Measurements from ENCODE around the gene FOXC1. TPM values are rescaled to one million over a fixed set of nuclear protein-coding genes. Genes with fewer than 3 reads are reported as not detected.

The FOXC1 gene
- total and polyA plus RNA-seq, 2 experiments from 2014 or later: 0.60 to 1.1 TPM

DNA sequence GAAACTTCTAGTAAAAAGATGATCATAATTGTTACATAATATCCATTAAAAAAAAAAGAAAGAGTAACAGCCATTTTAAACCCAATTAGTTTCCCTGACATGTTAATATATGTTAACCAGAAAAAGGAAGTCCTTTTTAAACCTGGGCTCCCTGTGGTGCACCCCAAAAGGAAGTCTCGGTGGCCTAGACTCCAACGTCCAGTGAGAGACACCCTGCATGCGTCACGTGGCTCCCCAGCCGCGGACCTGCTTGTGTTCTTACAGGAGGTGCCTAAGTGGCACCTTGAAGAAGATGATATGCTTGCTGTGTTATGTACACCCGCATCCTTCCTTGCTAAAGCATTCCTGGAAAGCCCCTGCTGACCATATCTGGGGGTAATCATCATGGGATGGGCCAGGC lies 50.1 kb downstream of the FOXC1 start:
- Histone ChIP-seq H3K36me3 (replicated peaks; ENCODE audit: insufficient read depth, low read depth) (no peaks in the 10 kb centered on the region), H3K9me2 (replicated peaks; ENCODE audit: insufficient read depth) (no peaks in the 10 kb centered on the region), H3K4me3 (no peak overlapping the region), H2AFZ (no peak overlapping the region), H3K4me1 (ENCODE audit: insufficient read depth) (no peaks in the 10 kb centered on the region), H3K79me2 (no peaks in the 10 kb centered on the region), H4K20me1 (ENCODE audit: insufficient read depth, poor library complexity, severe bottlenecking) (no peaks in the 10 kb centered on the region), H3K4me2 (no peak overlapping the region), H3K27me3 (no peaks in the 10 kb centered on the region), H3K9me3 (ENCODE audit: low read depth) (no peaks in the 10 kb centered on the region), H3K27ac (no peak overlapping the region)
- no peak for DNase-seq (ENCODE audit: low spot score)
- WGBS (ENCODE audit: low lambda C conversion rate, missing lambda C conversion rate): 95% methylated on average over 7 of the region's 7 CpGs
- no peak for TF ChIP-seq EZH2 (IDR thresholded peaks at IDR 0.05; ENCODE audit: borderline replicate concordance)
- no peak for TF ChIP-seq EZH2phosphoT487 (IDR thresholded peaks at IDR 0.05; ENCODE audit: low read depth, severe bottlenecking, unreplicated experiment)
- TF ChIP-seq, protein P1, sequence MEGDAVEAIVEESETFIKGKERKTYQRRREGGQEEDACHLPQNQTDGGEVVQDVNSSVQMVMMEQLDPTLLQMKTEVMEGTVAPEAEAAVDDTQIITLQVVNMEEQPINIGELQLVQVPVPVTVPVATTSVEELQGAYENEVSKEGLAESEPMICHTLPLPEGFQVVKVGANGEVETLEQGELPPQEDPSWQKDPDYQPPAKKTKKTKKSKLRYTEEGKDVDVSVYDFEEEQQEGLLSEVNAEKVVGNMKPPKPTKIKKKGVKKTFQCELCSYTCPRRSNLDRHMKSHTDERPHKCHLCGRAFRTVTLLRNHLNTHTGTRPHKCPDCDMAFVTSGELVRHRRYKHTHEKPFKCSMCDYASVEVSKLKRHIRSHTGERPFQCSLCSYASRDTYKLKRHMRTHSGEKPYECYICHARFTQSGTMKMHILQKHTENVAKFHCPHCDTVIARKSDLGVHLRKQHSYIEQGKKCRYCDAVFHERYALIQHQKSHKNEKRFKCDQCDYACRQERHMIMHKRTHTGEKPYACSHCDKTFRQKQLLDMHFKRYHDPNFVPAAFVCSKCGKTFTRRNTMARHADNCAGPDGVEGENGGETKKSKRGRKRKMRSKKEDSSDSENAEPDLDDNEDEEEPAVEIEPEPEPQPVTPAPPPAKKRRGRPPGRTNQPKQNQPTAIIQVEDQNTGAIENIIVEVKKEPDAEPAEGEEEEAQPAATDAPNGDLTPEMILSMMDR (IDR thresholded peaks at IDR 0.05; ENCODE audit: poor library complexity): no peak

DNA sequence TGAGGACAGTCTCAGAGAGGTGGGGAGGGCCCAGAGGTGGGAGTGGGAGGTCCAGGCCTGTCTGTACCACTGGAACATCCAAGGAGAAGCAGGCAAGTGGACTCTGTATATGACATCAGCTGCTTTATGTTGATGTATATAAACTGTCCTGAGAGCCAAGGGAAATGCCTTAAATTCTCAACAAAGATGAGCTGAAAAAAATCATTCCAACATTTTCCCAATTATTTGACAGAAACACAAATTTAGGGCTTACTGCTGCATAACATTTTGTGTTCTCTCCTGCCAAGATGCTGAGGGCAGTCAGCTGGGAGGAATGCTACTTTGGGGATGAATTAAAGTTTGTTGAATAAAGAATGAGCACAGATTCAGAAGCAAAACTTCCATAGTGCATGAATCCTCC lies 52.8 kb downstream of the FOXC1 start:
- Histone ChIP-seq H3K27ac (no peak overlapping the region), H3K79me2 (no peaks in the 10 kb centered on the region), H3K4me3 (no peak overlapping the region), H3K4me1 (ENCODE audit: insufficient read depth) (peaks cover 3% of the 10 kb centered on the region), H3K4me2 (no peak overlapping the region), H3K36me3 (replicated peaks; ENCODE audit: insufficient read depth, low read depth) (no peaks in the 10 kb centered on the region), H3K9me3 (ENCODE audit: low read depth) (no peaks in the 10 kb centered on the region), H3K27me3 (no peaks in the 10 kb centered on the region), H2AFZ (no peak overlapping the region), H3K9me2 (replicated peaks; ENCODE audit: insufficient read depth) (no peaks in the 10 kb centered on the region), H4K20me1 (ENCODE audit: insufficient read depth, poor library complexity, severe bottlenecking) (no peaks in the 10 kb centered on the region)
- no peak for TF ChIP-seq EZH2phosphoT487 (IDR thresholded peaks at IDR 0.05; ENCODE audit: low read depth, severe bottlenecking, unreplicated experiment)
- TF ChIP-seq, protein P1 (IDR thresholded peaks at IDR 0.05; ENCODE audit: poor library complexity): no peak
- TF ChIP-seq EZH2 (IDR thresholded peaks at IDR 0.05; ENCODE audit: borderline replicate concordance): no peak
- no peak for DNase-seq (ENCODE audit: low spot score)

Other genes starting within 250 kb of the FOXC1 start
- gene FOXF2, start 220.3 kb upstream of the FOXC1 start, total RNA-seq: 18.0 and 28.0 TPM in 2 replicates
- gene FOXF2, start 220.3 kb upstream of the FOXC1 start, polyA plus RNA-seq: 24.9 and 31.5 TPM in 2 replicates

All from hepatocyte (in vitro differentiated cells).